SK-N-SH (cell line): Measurements from ENCODE around the gene SCNN1G.

Experiments
- CTCF ChIP-seq: fragments of 200-600 bp; sonication (generic); IDR thresholded peaks from 2 replicates; pipeline ENCODE4 v1.6.1; 2017; ENCODE audit warnings: antibody characterized with exemption, mild to moderate bottlenecking, moderate library complexity
- ELF1 ChIP-seq: IDR thresholded peaks from 2 replicates; pipeline ENCODE4 v1.4.0; 2012
- MAX ChIP-seq: IDR thresholded peaks from 2 replicates; pipeline ENCODE4 v1.4.0; 2012; ENCODE audit warnings: low read depth
- NFIC ChIP-seq: IDR thresholded peaks from 2 replicates; pipeline ENCODE4 v1.4.0; 2012; ENCODE audit warnings: borderline replicate concordance
- PBX3 ChIP-seq: IDR thresholded peaks from 2 replicates; pipeline ENCODE4; 2012
- POLR2AphosphoS5 ChIP-seq: IDR thresholded peaks from 2 replicates; pipeline ENCODE4 v1.6.1; 2012; ENCODE audit warnings: low read depth, low read length
- REST ChIP-seq: IDR thresholded peaks from 2 replicates; pipeline ENCODE4 v1.6.1; 2012; ENCODE audit warnings: mild to moderate bottlenecking, low read depth, low read length, moderate library complexity
- RFX5 ChIP-seq: IDR thresholded peaks from 2 replicates; pipeline ENCODE4 v1.6.1; 2012; ENCODE audit warnings: mild to moderate bottlenecking, improper control_type of control experiment, low read length
- SMC3 ChIP-seq: IDR thresholded peaks from 2 replicates; pipeline ENCODE4 v1.6.1; 2012; ENCODE audit warnings: low read depth, low read length, improper control_type of control experiment
- USF1 ChIP-seq: IDR thresholded peaks from 2 replicates; pipeline ENCODE4 v1.4.0; 2012; ENCODE audit warnings: low read depth, borderline replicate concordance
- ZBTB33 ChIP-seq: IDR thresholded peaks from 2 replicates; pipeline ENCODE4 v1.4.0; 2012; ENCODE audit warnings: low read depth, borderline replicate concordance

GRCh38 chr16:23186171-23186570, 3.6 kb downstream of the SCNN1G start:
- TF ChIP-seq CTCF: no peak
- no peak for TF ChIP-seq ZBTB33
- no peak for TF ChIP-seq USF1
- TF ChIP-seq POLR2AphosphoS5: no peak
- TF ChIP-seq PBX3: no peak
- TF ChIP-seq RFX5: no peak
- no peak for TF ChIP-seq NFIC
- no peak for TF ChIP-seq SMC3
- no peak for TF ChIP-seq ELF1
- TF ChIP-seq MAX: no peak
- no peak for TF ChIP-seq REST
